Measurements from ENCODE around the gene FICD. TPM values are rescaled to one million over a fixed set of nuclear protein-coding genes. Genes with fewer than 3 reads are reported as not detected.
A peak's percentile ranks its signal among the peaks of the same experiment; 100 is the strongest.

FICD gene
- total RNA-seq (10 to 100 TPM in 1 of 7 donors, 1 to 10 TPM in 6; 5.9 to 12.7 (median 8.7) TPM), polyA plus RNA-seq (1 to 10 TPM; 1.1 to 2.3 (median 1.1) TPM)
- long read RNA-seq, donor 1, partial matches to known transcripts: 0 of 3 reads
- long read RNA-seq, donor 1, other reads (novel, unspliced or antisense): 0 of 3 reads
- long read RNA-seq, donor 2: 0 reads

- intact Hi-C loops (cut with DNase I; ENCODE audit: low total_unique reads): no loop called here
- Histone ChIP-seq H3K27ac (peak within 1 kb of the TSS; percentile 51 to 91 (median 82)), H3K4me3 (peak within 1 kb of the TSS; percentile 78 to 95 (median 89)), H3K27me3 (replicated peaks in 1 of 7) (no peaks in the 10 kb centered on the region), H3K4me1 (peaks cover 8 to 49% (median 26%) of the 10 kb centered on the region in 6 donors), H3K9me3 (no peaks in the 10 kb centered on the region), H3K36me3 (peaks cover 0 to 35% (median 27%) of the 10 kb centered on the region in 6 donors)
- TF ChIP-seq POLR2A (IDR thresholded peaks at IDR 0.05) (no peak), POLR2AphosphoS5 (IDR thresholded peaks at IDR 0.05) (peak; percentile 88 to 93 (median 92)), CTCF (IDR thresholded peaks at IDR 0.05 in 8 of 11, conservative IDR thresholded peaks at IDR 0.05 in 3 of 11) (peak in 4 of 11 experiments; percentile 15 to 49 (median 24))
- 0 to 1% (median 0%) methylated on average over 52 to 67 of the region's 67 CpGs for WGBS, 5 donors
- peak; percentile 100 for DNase-seq
Observed at GRCh38 chr12:108514973-108515814, at the start of gene FICD. Gene FICD, plus strand, starts transcription at chr12:108515277. Its CDS starts 1,696 bp downstream, at chr12:108516973.

DNA sequence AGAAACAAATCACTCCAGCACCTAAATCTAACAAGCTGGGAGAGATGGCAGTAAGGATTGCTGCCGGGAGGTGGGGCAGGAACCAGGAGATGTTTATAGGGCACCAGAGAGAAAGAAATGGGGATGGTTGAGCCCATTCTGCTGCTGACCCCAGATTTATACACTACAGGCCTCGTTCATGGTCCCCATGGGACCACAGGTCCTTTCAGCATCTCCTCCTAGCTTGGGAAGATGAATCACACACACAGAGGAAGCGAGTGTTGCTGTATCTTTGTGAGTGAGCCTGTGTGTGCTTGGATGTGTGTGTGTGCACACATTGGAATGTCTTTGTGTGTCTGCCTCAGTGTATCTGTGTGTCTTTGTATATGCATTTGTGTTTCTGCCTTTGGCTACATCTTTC lies 49.7 kb upstream of the FICD start:
- no peak for TF ChIP-seq POLR2A (IDR thresholded peaks at IDR 0.05)
- TF ChIP-seq POLR2AphosphoS5 (IDR thresholded peaks at IDR 0.05): no peak
- no peak for TF ChIP-seq CTCF (IDR thresholded peaks at IDR 0.05 in 8 of 11, conservative IDR thresholded peaks at IDR 0.05 in 3 of 11)
- peaks cover 0 to 77% (median 0%) of the 10 kb centered on the region in 7 donors for H3K27me3 ChIP-seq (replicated peaks in 1 of 7)
- WGBS, 5 donors: 64 to 71% (median 67%) methylated on average over 3 of the region's 3 CpGs
- no peak overlapping the region for H3K4me3 ChIP-seq
- DNase-seq: no peak
- no peaks in the 10 kb centered on the region for H3K4me1 ChIP-seq
- no peaks in the 10 kb centered on the region for H3K9me3 ChIP-seq
- no peak overlapping the region for H3K27ac ChIP-seq
- H3K36me3 ChIP-seq: no peaks in the 10 kb centered on the region
- intact Hi-C loops (cut with DNase I; ENCODE audit: low total_unique reads): no loop called here

DNA sequence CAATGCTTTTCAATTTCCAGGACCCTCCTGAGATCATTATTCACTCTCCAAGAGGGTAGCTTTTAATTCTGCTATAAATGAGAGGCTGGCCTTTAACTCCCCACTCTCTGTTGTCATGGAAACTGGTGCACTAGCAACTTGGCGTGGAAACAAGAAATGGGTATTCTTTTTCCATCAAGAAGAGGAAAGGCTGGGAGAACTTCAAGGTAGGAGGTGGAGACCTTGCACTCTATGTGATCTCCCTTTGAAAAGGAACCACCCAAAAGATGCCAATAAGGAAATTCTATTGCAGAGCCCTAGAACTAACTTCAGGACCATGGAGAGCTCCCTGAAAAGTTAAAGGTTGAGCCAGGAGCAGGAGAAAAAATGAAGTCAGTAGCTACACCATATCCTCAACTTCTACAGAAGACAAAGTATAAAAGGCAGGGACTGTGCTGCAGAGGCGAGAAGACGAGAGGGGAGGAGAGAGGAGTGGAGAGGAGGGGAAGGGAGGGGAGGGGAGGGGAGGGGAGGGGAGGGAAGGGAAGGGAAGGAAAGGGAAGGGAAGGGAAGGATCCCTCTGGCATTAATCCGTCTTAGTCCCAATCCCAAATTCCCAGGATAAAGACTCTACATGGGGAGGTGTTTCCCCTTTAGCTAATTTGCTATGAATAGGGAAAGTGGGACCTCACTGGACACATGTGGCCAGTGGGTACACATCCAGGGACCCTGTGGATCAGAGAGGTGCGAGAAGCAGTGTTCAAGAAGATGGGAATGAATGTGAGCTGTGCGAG lies 46.7 kb upstream of the FICD start:
- 40 to 73% (median 66%) methylated on average over 4 to 6 of the region's 6 CpGs for WGBS, 5 donors
- H3K36me3 ChIP-seq: no peaks in the 10 kb centered on the region
- DNase-seq: no peak

More for the DNA sequence above, 46.7 kb upstream of the FICD start:
- TF ChIP-seq POLR2A (IDR thresholded peaks at IDR 0.05) (no peak), CTCF (IDR thresholded peaks at IDR 0.05 in 8 of 11, conservative IDR thresholded peaks at IDR 0.05 in 3 of 11) (no peak), POLR2AphosphoS5 (IDR thresholded peaks at IDR 0.05) (no peak)
- peaks cover 0 to 60% (median 0%) of the 10 kb centered on the region in 7 donors for H3K27me3 ChIP-seq (replicated peaks in 1 of 7)
- intact Hi-C loops (cut with DNase I; ENCODE audit: low total_unique reads): no loop called here
- no peak overlapping the region for H3K4me3 ChIP-seq
- no peaks in the 10 kb centered on the region for H3K9me3 ChIP-seq
- H3K27ac ChIP-seq: no peak overlapping the region
- H3K4me1 ChIP-seq: no peaks in the 10 kb centered on the region
